HCT116 (cell line): ENCODE data around the gene MEIOB. TPM values are rescaled to one million over a fixed set of nuclear protein-coding genes. Genes with fewer than 3 reads are reported as not detected.

ENCODE experiments used
- ATAC-seq: fragments of 200-7000 bp; cut with Tn5 transposase; 2 replicates; pipeline ENCODE4 v1.9.1; 2020; ENCODE audit warnings: mild to moderate bottlenecking, moderate library complexity
- BruUV-seq: library from RNA; stranded (reverse); fragments of 400-500 nt; replicated peaks from 2 replicates; lab custom pipeline; 2021; lab: Mats Ljungman, UMichigan
- CTCF ChIA-PET: fragments of 300-600 bp; sonication (Branson Sonifier 250); formaldehyde crosslinking; loops from one replicate; lab custom pipeline; 2021; ENCODE audit warnings: antibody characterized with exemption; lab: Charles Lee
- POLR2A ChIA-PET: fragments of 300-600, 350-600 bp; sonication (Branson Sonifier 250); formaldehyde crosslinking; loops from one replicate; lab custom pipeline; 2021; ENCODE audit warnings: antibody characterized with exemption; lab: Charles Lee
- RAD21 ChIA-PET, 2 experiments: fragments of 300-600 bp; sonication (Branson Sonifier 250); formaldehyde crosslinking; loops; one replicate each; lab custom pipeline; 2023; ENCODE audit warnings: low total read pairs in 2 of 2; ENCODE audit not compliant: uncharacterized antibody in 2 of 2, unreplicated experiment in 2 of 2, low non-redundant PET in 1 of 2; lab: Charles Lee
- DNase-seq: peaks from one replicate; pipeline ENCODE4 v3.0.0-alpha.2; 2010; ENCODE audit warnings: low read depth, low spot score
- H2AFZ ChIP-seq: fragments of 200-600 bp; shearing (Covaris generic), sonication (generic); 2 replicates; pipeline ENCODE4 v1.6.1; 2017; ENCODE audit warnings: low read depth, mixed run types, mixed read lengths, antibody characterized with exemption, low read length; ENCODE audit not compliant: poor library complexity, severe bottlenecking
- H3K27ac ChIP-seq: 2 replicates; pipeline ENCODE4 v1.5.1; 2012; ENCODE audit warnings: low read depth, low read length
- H3K27me3 ChIP-seq: fragments of 200-600 bp; sonication (generic); 2 replicates; pipeline ENCODE4 v1.6.1; 2016; ENCODE audit warnings: mixed run types, low read length, mixed read lengths; ENCODE audit not compliant: insufficient read depth
- H3K36me3 ChIP-seq, 2 experiments: fragments of 200-500 bp in 1 of 2; fragments of 200-600 bp in 1 of 2; sonication (Bioruptor generic) in 1 of 2; sonication (generic) in 1 of 2; 2 replicates each; pipeline versions ENCODE4 v1.5.1 to v1.6.1; 2014 to 2016; ENCODE audit warnings: low read length in 2 of 2, inconsistent platforms in 1 of 2, mixed read lengths in 1 of 2, mixed run types in 1 of 2; ENCODE audit not compliant: insufficient read depth in 2 of 2, control insufficient read depth in 1 of 2
- H3K4me1 ChIP-seq, 2 experiments: fragments of 200-600 bp in 1 of 2; sonication (generic) in 1 of 2; 2 replicates each; pipeline versions ENCODE4 v1.5.1 to v1.6.1; 2012 to 2017; ENCODE audit warnings: low read length in 2 of 2, inconsistent platforms in 1 of 2, mild to moderate bottlenecking in 1 of 2, mixed read lengths in 1 of 2, mixed run types in 1 of 2, moderate library complexity in 1 of 2; ENCODE audit not compliant: insufficient read depth in 2 of 2, control insufficient read depth in 1 of 2
- H3K4me2 ChIP-seq: fragments of 200-600 bp; sonication (generic); 2 replicates; pipeline ENCODE4 v1.6.1; 2017; ENCODE audit warnings: mixed run types, low read length, mixed read lengths
- H3K4me3 ChIP-seq, 2 experiments: fragments of 200-600 bp in 1 of 2; sonication (generic) in 1 of 2; replicated peaks in 1 of 2; 2 replicates each; pipeline ENCODE4 v1.5.1; 2011 to 2016; ENCODE audit warnings: low read length in 2 of 2, control low read depth in 1 of 2, low read depth in 1 of 2, mild to moderate bottlenecking in 1 of 2, mixed read lengths in 1 of 2, mixed run types in 1 of 2
- H3K79me2 ChIP-seq: fragments of 200-600 bp; sonication (generic); 2 replicates; pipeline ENCODE4 v1.6.1; 2017; ENCODE audit warnings: mild to moderate bottlenecking, mixed run types, low read length, moderate library complexity, mixed read lengths; ENCODE audit not compliant: insufficient read depth
- H3K9ac ChIP-seq: fragments of 200-600 bp; sonication (generic); 2 replicates; pipeline ENCODE4 v1.6.1; 2016; ENCODE audit warnings: low read length, mixed read lengths
- H3K9me2 ChIP-seq: fragments of 200-600 bp; sonication (generic), shearing (Covaris generic); 2 replicates; pipeline ENCODE4 v1.6.1; 2017; ENCODE audit warnings: mixed run types, mild to moderate bottlenecking, moderate library complexity; ENCODE audit not compliant: insufficient read depth
- H3K9me3 ChIP-seq, 2 experiments: fragments of 200-500 bp in 1 of 2; fragments of 200-600 bp in 1 of 2; sonication (Bioruptor generic) in 1 of 2; sonication (generic) in 1 of 2; 2 replicates each; pipeline ENCODE4 v1.6.1; 2014 to 2017; ENCODE audit warnings: low read length in 2 of 2, mixed read lengths in 2 of 2, inconsistent platforms in 1 of 2, low read depth in 1 of 2, mild to moderate bottlenecking in 1 of 2, mixed run types in 1 of 2, moderate library complexity in 1 of 2; ENCODE audit not compliant: control insufficient read depth in 1 of 2, insufficient read depth in 1 of 2
- H4K20me1 ChIP-seq: fragments of 200-600 bp; sonication (generic), shearing (Covaris generic); 2 replicates; pipeline ENCODE4 v1.6.1; 2017; ENCODE audit warnings: mixed run types, mild to moderate bottlenecking, moderate library complexity; ENCODE audit not compliant: insufficient read depth
- CBX3 ChIP-seq: IDR thresholded peaks from 2 replicates; pipeline ENCODE4 v1.6.1; 2012; ENCODE audit warnings: low read depth
- CTCF ChIP-seq, 3 experiments: fragments of 200-600 bp in 1 of 3; sonication (generic) in 1 of 3; IDR thresholded peaks in 2 of 3; conservative IDR thresholded peaks in 1 of 3; 2 replicates each; pipeline ENCODE4 v1.5.1; 2012 to 2017; ENCODE audit warnings: low read depth in 2 of 3, low read length in 2 of 3, antibody characterized with exemption in 1 of 3, borderline replicate concordance in 1 of 3, control low read depth in 1 of 3, mild to moderate bottlenecking in 1 of 3, mixed read lengths in 1 of 3, mixed run types in 1 of 3, moderate library complexity in 1 of 3; ENCODE audit not compliant: insufficient read depth in 1 of 3
- TCF7L2 ChIP-seq: IDR thresholded peaks from 2 replicates; pipeline ENCODE4 v1.7.0; 2011; ENCODE audit warnings: borderline replicate concordance, inconsistent platforms; ENCODE audit not compliant: insufficient read depth, insufficient read length; ENCODE audit errors: extremely low read depth
- ZBTB33 ChIP-seq: IDR thresholded peaks from 2 replicates; pipeline ENCODE4 v1.6.1; 2011; ENCODE audit warnings: mild to moderate bottlenecking, low read length, moderate library complexity; ENCODE audit not compliant: insufficient replicate concordance; ENCODE audit errors: extremely low read depth
- intact Hi-C: fragments of 100-400 bp; cut with micrococcal nuclease; formaldehyde crosslinking; loops from 2 replicates; pipeline ENCODE4 v1.10.0; 2022
- total RNA-seq: library from RNA; stranded (reverse); gene quantifications from one replicate; pipeline ENCODE4 v1.2.1, GENCODE V29; 2021; ENCODE audit not compliant: unreplicated experiment
- TF ChIP-seq, protein P1 (sequence below): IDR thresholded peaks from 2 replicates; pipeline ENCODE4 v1.6.1; 2012; ENCODE audit warnings: low read depth

Gene MEIOB
- total RNA-seq, 1 experiment from 2014 or later = 0.59 TPM

DNA sequence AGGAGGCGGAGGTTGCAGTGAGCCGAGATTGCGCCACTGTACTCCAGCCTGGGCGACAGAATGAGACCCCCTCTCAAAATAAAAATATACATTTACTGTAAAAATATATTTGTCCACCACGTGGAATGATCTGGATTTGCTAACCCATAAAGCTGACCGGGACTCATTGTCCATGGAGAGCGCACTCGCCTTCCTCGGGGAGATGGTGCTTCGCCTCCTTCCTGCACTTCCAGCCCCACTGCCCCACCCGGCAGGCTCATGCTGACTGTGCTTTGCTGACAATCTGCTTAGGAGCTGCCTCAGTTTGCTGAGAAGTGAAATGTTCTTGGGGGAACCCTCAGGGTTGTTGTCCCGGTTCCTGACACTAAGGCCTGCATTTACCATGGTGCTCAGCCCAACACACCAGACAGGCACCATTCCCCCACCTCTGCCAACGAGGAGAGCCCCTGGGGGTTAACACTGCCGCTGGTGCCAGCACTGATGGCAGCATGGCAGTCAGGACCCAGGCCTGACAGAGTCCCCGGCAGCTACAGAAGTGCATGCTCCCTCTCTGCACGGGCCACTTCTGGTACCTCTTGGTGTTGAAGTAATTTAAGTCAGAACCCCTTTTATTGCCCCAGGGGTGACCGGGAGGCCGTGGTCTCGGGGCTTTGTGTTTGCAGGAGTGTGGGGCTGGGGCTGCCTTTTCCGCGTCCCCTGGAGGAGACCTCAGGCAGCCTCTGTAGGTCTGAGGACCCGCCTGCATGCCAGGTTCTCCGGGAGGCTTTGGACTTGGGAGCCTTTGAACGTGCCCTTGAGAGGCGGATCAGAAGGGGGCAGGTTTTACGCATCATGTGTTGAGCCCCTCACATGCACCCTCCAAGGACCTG lies 86.8 kb downstream of the MEIOB start:
- H3K4me2 ChIP-seq = no peak overlapping the region
- no peak overlapping the region for H2AFZ ChIP-seq
- H3K4me1 ChIP-seq = peaks cover 0 to 22% of the 10 kb centered on the region in 2 experiments; a peak in 3 of 4 replicates
- H3K27ac ChIP-seq = no peak overlapping the region
- no peaks in the 10 kb centered on the region for H3K9me3 ChIP-seq
- no peak for ATAC-seq
- H3K9ac ChIP-seq = no peak overlapping the region
- intact Hi-C loops = no loop called here
- CTCF ChIA-PET = no interaction called here
- H3K4me3 ChIP-seq = no peak overlapping the region
- no peaks in the 10 kb centered on the region for H3K27me3 ChIP-seq
- no peaks in the 10 kb centered on the region for H3K9me2 ChIP-seq
- H3K36me3 ChIP-seq = peaks cover 0 to 5% of the 10 kb centered on the region in 2 experiments; a peak in 2 of 4 replicates
- RAD21 ChIA-PET = no interaction called here
- TF ChIP-seq TCF7L2 (no peak), CTCF (IDR thresholded peaks at IDR 0.05 in 2 of 3, conservative IDR thresholded peaks at IDR 0.05 in 1 of 3; ENCODE audit: borderline replicate concordance in 1 of 3, insufficient read depth in 1 of 3, low read depth in 2 of 3, low read length in 2 of 3) (no peak), ZBTB33 (no peak), CBX3 (no peak)
- TF ChIP-seq, protein P1, sequence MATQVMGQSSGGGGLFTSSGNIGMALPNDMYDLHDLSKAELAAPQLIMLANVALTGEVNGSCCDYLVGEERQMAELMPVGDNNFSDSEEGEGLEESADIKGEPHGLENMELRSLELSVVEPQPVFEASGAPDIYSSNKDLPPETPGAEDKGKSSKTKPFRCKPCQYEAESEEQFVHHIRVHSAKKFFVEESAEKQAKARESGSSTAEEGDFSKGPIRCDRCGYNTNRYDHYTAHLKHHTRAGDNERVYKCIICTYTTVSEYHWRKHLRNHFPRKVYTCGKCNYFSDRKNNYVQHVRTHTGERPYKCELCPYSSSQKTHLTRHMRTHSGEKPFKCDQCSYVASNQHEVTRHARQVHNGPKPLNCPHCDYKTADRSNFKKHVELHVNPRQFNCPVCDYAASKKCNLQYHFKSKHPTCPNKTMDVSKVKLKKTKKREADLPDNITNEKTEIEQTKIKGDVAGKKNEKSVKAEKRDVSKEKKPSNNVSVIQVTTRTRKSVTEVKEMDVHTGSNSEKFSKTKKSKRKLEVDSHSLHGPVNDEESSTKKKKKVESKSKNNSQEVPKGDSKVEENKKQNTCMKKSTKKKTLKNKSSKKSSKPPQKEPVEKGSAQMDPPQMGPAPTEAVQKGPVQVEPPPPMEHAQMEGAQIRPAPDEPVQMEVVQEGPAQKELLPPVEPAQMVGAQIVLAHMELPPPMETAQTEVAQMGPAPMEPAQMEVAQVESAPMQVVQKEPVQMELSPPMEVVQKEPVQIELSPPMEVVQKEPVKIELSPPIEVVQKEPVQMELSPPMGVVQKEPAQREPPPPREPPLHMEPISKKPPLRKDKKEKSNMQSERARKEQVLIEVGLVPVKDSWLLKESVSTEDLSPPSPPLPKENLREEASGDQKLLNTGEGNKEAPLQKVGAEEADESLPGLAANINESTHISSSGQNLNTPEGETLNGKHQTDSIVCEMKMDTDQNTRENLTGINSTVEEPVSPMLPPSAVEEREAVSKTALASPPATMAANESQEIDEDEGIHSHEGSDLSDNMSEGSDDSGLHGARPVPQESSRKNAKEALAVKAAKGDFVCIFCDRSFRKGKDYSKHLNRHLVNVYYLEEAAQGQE = no peak
- peaks cover 53% of the 10 kb centered on the region for H3K79me2 ChIP-seq
- DNase-seq = no peak
- no peaks in the 10 kb centered on the region for H4K20me1 ChIP-seq
- POLR2A ChIA-PET = no interaction called here
- BruUV-seq = TSS peak; percentile 9

Other genes starting within 250 kb of the MEIOB start
- 113 TPM for gene JPT2, start 193.9 kb downstream of the MEIOB start, total RNA-seq
- gene MAPK8IP3, start 166.0 kb downstream of the MEIOB start, total RNA-seq = 75.3 TPM
- gene NME3, start 100.6 kb downstream of the MEIOB start, total RNA-seq = 103 TPM
- 36.3 TPM for gene EME2, start 99.4 kb downstream of the MEIOB start, total RNA-seq
- gene MRPS34, start 99.0 kb downstream of the MEIOB start, total RNA-seq = 200 TPM
- 31.6 TPM for gene SPSB3, start 89.6 kb downstream of the MEIOB start, total RNA-seq
- gene NUBP2, start 89.2 kb downstream of the MEIOB start, total RNA-seq = 103 TPM
- 0.10 TPM for gene IGFALS, start 78.5 kb downstream of the MEIOB start, total RNA-seq
- gene HAGH, start 45.3 kb downstream of the MEIOB start, total RNA-seq = 39.1 TPM
- 25.8 TPM for gene FAHD1, start 45.0 kb downstream of the MEIOB start, total RNA-seq
- gene HS3ST6, start 46.3 kb upstream of the MEIOB start, total RNA-seq = not detected
- 18.3 TPM for gene MSRB1, start 71.0 kb upstream of the MEIOB start, total RNA-seq
- 0.93 TPM for gene RPL3L, start 82.5 kb upstream of the MEIOB start, total RNA-seq
- 273 TPM for gene NDUFB10, start 87.4 kb upstream of the MEIOB start, total RNA-seq
- gene RPS2, start 92.7 kb upstream of the MEIOB start, total RNA-seq = 6,265 TPM
- 0.30 TPM for gene RNF151, start 94.7 kb upstream of the MEIOB start, total RNA-seq
- gene TBL3, start 99.9 kb upstream of the MEIOB start, total RNA-seq = 68.9 TPM
- 10.0 TPM for gene NOXO1, start 109.3 kb upstream of the MEIOB start, total RNA-seq
- gene GFER, start 112.0 kb upstream of the MEIOB start, total RNA-seq = 47.3 TPM
- gene SYNGR3, start 117.8 kb upstream of the MEIOB start, total RNA-seq = 11.5 TPM
- gene ZNF598, start 137.7 kb upstream of the MEIOB start, total RNA-seq = 57.4 TPM
- 226 TPM for gene NPW, start 147.6 kb upstream of the MEIOB start, total RNA-seq
- 58.4 TPM for gene NHERF2, start 154.7 kb upstream of the MEIOB start, total RNA-seq
- gene NTHL1, start 175.7 kb upstream of the MEIOB start, total RNA-seq = 40.1 TPM
- 74.1 TPM for gene TSC2, start 175.8 kb upstream of the MEIOB start, total RNA-seq